DMS153 treated with DMSO at 0.1 percent for 48 hours (cell line): Measurements from ENCODE around the gene PRPF18.

Experiments
- DNase-seq: peaks from one replicate; lab custom pipeline; 2025; ENCODE audit not compliant: unreplicated experiment; lab: John Stamatoyannopoulos, UW

PRPF18 gene

DNA sequence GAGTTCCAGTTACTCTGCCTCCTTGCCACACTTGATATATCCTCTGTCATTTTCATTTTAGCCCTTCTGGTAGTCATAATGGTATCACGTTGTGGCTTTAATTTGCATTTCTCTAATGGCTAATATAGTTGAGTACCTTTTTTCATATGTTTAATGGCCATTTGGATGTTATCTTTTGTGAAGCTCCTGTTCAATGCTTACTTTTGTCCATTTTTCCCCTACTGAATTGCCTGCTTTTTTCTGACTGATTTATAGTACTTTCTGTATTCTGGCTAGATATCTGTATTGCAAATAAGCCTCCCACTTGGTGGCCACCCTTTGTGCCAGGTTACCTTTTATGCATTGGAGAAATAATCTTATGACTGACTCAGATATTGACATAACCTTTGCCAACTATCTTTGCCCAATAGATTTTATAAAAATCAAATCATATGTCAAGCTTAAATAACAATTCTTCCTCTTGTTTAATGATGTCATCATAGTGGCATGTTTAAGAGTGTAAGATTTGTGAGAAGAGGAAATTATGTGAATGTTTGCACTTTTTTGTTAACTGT lies 50.6 kb downstream of the PRPF18 start:
- no peak for DNase-seq

DNA sequence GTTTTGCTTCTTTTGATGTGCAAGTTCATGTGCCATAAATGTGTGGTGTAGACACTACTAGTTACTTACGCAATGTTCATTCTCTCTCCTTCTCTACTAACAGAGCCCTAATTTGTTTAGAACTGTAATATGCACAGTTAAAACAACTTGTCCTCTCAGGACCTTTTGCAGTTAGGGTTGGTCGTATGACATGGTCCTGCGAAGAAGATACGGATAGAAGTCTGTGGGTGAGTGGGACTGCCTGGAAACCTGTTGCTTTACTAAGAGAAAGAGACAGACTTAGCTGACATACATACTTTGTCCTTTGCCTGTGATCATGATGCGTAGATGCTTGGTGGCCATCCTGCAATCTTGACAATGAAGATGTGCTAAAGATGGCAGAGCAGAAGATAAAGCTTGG lies 51.1 kb downstream of the PRPF18 start:
- no peak for DNase-seq

DNA sequence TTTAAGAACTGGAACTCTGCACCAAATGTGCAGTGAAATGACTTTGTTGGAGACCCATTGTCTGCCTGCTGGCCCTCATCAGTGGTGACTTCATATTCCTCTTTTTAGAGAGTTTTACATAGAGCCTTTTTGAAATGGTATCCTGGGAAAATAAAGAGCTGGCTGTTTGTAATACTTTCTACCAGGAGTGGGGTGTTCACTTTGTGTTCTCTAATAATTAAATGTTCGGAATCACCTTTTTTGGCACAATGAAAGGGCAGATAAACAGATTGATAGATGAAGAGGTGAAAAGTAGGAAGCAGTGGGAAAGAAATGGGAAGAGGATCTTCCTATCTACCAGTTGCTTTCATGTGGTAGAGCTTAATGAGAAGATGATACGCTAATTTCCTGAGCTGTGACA lies 55.5 kb downstream of the PRPF18 start:
- DNase-seq = no peak

DNA sequence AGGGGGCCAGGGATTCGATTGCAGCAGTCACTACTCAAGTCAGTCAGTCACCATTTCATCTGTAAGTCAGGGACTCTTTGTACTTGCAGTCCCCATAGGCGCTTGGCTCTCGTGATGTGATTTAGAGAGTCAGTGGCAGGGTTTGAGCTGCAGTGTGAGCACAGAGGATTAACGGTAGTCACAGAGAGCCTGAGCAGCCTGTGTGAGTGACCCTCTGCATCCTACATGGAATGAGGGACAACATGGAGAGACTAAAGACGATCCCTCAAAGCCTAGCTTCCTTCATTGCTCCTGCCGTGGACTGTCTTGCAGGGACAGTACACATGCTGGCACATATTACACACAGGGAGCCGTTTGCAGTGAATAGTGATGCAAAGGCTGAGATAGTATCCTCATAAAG lies 56.3 kb downstream of the PRPF18 start:
- no peak for DNase-seq

DNA sequence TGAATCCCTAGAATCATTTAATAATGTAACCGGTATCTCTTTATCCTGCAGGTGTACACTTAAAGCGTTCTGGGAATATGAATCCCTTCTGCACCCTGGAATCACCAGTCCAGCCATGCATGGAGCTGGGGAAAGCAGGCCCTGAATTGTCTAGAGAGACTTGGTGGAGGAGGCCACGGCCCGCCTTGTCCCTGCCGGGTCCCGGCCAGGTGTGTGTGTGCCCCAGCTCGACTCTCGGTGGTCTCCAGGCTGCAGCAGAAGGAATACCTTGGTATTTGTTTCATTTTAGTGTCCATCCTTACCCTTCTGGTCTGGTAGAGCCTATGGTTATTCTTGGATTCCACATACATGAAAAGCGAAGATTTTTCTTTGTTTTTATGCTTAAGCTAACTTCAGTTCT lies 58.1 kb downstream of the PRPF18 start:
- no peak for DNase-seq

DNA sequence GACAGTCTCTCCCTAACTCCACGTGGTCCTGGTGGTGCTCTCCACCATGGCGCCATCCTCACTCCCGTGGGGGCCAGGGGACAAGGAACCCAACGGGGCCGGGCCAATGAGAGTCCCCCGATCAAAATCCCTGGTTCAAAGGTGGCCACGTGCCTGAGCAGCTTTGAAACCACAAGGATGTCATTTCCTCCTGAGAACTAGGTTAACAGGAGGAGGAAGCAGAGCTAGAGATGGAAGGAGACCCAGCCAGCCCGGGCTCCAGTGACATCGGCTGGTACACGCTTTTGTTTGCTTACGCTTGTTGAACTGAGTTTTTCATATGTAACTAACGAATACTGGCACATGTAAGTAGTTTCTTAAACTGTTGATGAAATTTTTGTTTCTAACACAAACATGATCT lies 61.7 kb downstream of the PRPF18 start:
- DNase-seq = no peak

DNA sequence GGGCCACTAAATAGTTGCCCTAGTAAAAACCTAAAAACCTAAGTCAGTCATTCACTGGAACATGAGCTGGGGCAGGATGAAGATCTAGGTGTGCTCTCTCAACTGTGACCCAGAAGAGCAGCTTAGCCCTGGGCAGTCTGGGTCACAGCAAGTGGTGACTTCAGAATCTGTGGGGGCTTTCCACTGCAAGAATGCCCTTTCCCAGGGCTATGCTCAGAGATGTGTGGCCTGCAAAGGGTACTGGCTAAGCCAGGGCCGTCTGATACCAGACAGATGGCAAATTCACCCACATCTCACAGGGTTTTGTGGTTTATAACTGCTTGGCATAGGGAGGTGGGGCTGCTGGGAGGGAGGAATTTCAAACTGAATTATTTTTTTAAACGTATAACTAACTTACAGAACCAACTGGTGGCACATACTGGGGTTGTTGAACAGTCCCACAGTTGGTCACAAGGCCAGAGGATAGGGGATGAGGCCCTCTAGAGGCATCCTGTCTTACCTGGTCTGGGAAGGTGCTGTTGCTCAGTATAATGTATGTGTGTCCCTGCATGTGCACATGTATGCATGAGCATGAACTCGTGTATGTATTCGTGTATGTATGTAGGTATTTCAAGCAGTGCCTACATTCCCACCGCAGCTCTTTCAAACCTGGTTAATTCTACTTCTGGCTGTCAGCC lies 63.2 kb downstream of the PRPF18 start:
- DNase-seq = no peak

DNA sequence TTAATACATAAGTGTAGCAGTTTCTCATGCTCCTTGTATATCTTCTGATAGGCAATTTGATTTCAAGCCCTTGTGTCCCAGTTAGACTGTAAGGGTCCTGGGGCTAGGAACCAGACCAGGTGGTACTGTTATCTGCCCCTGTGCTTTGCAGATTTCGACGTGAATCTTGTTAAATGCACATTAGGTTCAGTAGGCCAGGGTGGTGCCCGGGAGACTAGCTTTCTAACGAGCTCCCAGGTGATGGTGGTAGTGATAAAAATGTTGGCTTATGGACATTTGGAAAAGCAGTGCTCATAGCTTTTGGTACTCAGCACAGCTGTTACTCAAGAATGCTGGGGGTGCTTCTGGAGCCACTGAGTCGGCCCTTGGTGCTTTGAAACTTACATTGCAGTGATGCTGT lies 64.2 kb downstream of the PRPF18 start:
- no peak for DNase-seq

DNA sequence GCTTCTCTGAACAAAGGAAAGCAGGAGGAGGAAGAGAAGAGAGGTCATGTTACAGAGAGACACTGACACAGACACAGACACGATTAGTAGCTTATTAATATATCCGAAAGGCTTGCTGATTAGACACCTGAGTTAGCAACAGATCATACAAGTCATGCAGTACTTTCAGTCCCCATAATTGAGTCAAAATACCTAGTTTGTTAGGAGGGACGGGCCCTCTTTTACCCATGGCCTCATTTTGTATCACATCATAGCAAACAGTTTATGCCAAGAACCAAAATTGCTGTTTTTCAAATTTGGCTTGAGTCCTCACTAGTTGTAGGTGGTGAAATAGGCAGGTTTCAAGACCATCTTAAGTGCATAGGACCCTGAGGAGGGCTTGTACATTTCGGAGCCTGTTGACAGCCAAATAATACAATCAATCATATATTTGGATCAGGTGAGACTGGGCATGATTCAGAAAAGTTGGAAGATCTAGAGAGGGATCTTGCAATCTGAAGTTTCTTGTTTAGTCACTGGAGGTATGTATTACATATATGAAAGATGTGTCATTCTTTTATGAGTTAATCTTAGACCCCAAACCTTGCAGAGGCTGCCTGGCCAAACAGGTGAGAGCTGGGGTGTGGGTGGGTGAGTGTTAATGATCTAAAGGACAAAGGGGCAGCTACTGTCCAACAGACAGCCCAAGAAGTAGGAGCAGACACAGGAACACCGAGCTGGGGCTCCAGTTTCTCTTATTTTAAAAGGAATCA lies 65.4 kb downstream of the PRPF18 start:
- no peak for DNase-seq

DNA sequence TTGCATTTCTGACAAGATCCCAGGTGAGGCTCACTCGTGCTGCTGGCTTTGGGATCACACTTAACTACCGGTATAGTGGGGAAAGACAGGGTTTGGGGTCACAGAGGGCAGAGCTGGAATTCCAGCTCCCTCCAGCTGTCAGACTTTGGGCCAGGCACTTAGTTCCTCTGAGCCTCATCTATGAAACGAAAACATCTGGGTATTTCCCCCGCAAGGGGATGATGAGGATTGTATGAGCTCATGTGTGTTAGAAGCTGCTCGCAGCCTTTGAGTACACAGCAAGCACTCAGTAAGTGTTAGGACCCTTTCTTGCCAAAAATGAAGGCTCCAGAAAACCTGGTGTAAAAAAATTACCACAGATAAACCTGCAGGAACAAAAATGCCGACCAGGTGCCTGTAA lies 66.1 kb downstream of the PRPF18 start:
- DNase-seq = no peak

DNA sequence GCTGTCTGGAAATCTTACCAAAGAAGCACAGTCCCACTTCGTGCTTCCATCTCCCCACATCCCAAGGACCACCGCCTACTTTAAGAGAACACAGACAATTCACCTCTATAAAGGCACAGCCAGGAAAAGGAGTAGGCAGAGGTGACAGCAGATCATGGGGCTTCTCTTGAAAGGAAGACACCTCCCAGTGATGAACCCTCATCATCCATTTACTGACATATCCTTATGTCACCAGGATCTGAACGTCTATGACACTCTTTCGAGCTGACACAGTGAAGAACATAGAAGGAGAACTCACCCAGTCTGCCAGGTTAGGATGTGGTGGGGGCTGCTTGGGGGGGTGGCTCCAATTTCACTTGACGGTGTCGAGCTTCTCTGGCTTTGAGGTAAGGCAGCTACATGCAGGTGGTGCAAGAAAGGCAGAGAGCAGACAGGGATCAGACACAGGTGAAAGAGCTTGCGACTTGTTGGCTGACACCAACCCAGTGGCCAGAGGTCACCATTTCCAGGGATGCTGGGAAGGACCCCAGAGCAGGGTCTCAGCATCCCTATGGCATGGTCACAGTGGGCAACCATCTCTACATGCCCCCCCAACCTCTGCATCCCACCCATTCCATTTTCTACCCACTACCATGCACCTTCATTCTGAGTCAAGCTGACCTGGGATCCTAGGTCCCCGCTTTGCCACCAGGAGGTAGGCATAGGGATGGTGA lies 67.5 kb downstream of the PRPF18 start:
- DNase-seq = no peak

DNA sequence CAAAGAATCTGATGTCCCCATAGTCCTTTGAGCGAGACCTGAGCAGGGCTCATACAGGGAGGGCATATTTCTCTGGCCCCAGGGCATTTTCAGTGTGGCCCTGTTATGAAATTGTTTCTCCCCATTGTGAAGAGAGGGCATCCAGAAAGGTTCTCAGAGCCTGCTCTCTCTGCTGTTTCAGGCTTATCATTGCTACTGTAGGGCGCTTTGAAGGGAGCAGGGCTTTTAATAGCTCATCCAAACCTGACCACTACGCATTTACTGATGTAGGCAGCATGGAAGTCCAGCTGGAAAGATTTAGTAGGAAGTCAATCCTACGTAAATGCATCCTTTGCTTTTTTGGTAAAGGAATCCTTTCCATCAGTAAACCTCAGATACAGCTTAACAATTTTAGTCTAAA lies 68.1 kb downstream of the PRPF18 start:
- no peak for DNase-seq

DNA sequence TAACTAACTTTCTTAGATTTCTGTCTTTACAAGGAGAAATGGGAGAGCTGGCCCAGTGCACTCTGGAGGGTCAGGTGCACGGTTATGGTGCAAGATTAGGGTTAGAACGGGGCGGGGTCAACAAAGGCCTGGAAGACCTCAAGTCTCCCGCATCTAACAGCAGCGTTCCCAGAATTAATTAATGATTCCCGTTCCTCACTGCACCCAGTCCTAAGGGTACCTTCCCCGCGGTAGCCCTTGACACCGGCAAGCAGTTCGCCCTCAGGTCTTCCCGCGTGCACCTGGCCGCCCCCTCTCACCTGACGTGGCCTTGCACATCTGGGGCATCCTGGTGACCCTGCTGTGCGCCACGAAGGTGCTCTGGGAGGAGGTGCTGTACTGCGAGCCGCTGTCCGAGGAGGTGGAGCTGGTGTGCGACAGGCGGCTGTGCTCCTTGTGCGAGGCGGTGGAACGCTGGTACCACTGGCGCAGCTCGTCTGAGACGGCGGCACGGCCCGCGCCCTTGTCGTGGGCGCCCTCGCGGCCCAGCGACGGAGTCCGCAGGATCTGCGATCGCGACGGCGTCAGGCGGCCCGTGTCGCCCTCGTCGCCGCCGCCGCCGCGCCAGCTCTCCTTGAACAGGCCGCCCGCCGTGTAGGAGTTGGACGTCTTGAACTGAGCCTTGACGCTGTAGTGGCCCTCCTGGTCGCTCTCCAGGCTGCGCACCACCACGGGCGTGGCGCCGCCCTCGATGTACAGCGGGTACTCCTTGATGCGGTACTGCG lies 69.8 kb downstream of the PRPF18 start:
- DNase-seq = no peak

DNA sequence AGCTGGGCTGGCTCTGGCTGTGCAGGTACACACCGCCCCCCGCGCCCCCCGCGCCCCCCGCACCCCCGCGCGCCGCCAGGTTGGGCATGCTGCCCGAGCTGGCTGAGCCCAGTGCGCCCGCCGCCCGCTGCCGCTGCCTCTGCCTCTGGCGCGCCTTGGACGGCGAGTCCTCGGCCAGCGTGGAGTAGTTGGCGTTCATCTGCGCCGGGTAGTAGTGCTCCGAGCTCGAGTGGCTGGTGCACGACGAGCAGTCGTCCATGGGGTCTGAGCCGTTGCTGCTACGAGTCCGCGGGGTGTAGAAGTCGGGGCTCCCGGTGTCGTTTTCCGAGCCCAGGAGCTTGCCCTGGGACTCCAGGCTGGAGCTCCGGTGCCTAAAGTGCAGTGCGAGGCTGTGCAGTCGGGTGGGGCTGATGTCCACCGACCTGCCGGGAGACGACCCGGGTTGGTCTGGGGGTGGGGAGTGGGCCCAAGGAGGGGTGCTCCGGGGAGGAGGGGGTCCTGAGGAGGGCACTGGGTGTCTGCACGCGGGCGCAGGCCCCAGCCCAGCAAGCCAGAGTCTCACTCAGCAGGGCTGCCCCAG lies 70.4 kb downstream of the PRPF18 start:
- no peak for DNase-seq

DNA sequence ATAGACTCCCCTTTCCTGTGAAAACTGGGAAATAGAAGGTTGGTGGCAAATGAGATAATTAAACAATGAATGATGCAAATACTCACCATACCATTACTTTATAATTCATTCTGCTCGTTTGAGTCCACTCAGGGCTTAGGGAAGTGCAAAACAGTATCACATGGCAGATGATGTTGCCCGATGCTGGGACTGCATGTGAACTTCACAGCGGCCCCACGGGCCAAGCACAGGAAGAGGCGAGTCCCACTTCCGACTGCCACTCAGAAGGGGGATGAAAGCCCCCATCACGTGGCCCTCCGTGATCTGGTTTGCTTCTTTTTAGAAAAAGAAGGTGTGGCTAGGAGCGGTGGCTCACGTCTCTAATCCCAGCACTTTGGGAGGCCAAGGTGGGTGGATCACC lies 71.5 kb downstream of the PRPF18 start:
- DNase-seq = no peak

DNA sequence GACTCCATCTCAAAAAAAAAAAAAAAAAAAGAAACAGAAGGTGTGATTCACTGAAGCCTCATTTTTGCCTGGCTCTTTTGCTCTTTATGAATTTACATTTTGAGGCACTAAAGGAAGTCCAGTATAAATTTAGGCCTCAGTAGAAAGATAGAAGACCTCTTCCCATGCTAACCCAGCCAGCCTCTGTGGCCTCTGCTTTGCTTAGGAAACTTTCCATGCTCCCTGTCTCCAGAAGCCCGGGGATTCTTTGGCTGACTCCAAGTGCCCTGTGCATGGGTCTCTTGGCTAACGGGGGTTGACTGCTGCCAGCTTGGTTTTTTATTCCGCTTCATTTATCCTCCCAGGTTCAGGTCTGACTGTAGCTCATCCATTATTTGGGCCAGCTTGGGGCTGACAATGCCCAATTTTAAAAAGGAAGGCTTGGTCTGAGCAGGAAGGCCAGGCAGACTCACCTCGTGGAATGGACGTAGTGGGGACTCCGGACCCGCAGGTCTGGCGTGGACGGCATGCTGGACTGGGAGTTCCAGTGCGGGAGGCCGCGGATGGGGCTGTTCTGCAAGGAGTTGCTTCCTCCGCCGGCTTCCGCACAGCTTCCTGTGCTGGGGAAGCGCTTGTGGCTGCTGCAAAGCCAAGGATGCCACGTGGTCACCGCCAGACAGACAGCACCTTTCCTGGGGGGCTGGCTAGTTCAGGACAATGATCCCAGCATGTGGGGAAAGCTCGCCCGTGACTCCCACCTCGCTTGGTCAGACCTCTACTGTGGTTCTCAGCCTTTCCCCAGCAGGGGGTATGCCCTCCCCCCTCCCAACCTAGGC lies 72.3 kb downstream of the PRPF18 start:
- DNase-seq = no peak

DNA sequence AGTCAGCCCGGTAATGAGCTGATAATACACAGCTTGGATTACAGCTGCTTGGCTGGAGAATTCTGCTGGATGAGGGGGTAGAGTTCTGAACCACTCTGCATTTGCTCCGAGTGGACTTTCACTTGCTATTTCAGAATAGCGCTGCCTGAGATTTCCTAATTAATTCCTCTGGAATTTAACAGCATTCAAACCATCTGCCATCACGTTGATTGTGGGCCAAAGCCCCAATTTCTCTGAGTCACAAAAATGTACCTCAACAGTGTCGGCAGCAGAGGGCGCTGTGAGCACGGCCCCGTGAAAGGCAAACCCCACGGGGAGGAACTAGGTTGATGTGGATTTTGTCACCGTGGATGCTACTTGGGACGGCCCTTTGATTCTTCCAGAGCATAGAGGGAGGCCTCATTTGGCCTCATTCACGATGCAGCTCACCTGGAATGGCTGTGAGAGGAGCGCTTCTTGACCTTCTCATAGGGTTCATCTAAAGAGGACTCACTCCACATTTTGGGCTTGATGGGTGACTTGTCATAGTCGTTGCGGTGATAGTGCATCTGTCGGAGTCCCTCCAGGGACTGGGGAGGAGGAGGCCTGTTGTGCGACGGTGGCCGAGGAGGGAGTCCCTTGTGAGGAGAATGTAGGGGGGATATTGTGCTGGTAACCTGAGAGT lies 73.3 kb downstream of the PRPF18 start:
- DNase-seq = no peak

DNA sequence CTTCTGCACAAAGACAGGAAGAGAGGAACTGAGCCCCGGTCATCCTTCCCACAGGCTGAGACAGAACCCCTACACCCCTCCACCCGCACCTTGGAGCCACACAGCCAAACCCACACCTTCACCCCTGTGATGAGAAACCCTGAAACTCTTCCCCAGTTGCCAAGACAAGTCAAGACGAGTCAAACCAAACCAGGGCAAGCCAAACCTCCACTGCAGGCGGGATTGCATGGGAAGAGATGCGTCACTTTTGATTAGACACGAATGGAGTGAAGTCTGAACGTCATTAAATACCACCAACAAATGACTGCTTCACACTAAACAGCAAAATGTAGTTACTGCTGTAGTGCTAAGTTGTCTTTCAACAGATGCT lies 73.8 kb downstream of the PRPF18 start:
- no peak for DNase-seq

DNA sequence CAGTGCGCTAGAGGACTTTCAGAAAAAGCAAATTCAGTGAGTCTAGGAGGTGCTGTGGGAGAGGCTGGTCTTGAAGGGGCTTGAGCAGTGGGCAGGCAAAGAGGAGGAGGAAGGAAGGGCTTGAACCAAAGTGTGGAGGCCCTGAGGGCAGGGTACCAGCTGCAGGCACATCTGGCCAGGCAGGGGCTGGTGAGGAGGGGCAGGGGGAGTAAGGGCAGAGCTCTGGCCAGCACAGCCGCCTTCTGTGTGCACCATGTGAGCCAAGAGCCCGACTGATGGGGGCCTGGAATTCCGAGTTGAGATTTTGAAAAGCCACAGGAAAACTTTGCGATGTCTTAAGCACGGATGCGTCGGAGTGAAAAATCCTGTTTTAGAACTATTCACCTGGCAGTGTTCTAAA lies 74.5 kb downstream of the PRPF18 start:
- no peak for DNase-seq
